HG03066 (cell line): ENCODE measurements around the gene RGS18.
"Not testable (repeated sequence)": the region's sequence is repeated elsewhere in the genome, so short reads cannot be mapped to it uniquely, and the experiment has no call there.

Source experiments
- ATAC-seq: cut with Tn5 transposase; IDR thresholded peaks from one replicate; pipeline ENCODE4 v1.9.1; 2021; ENCODE audit warnings: low read depth; ENCODE audit not compliant: unreplicated experiment

RGS18 gene

DNA sequence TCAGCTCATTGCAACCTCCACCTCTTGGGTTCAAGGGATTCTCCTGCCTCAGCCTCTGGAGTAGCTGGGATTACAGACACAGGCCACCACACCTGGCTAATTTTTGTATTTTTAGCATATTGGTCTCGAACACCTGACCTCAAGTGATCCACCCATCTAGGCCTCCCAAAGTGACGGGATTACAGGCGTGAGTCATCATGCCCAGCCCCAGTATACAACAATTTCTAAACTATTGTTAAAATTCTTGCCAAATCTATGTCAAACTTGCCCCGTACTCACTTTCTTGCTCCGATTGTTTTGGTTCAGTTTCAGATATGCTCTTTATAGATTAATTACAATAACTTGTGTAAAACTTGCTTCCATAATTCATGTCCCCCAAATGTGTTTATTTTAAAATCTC lies 4.1 kb downstream of the RGS18 start:
- no peak for ATAC-seq

DNA sequence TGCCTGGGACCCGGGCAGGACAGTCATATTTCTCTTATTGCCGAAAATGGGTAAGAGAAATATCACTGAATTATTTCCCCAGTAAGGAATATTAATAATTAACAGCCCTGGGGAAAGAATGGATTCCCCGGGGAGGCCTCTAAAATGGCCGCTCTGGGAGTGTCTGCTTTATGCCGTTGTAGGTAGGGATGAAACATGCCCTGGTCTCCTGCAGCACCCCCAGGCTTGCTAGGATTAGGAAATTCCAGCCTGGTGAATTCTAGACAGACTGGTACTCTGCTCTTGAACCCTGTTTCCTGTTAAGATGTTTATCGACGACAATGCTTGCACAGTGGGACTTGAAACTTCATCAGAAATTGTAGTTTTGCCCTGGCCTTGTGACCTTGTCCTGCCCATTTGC lies 6.7 kb downstream of the RGS18 start:
- ATAC-seq = not testable (repeated sequence)

DNA sequence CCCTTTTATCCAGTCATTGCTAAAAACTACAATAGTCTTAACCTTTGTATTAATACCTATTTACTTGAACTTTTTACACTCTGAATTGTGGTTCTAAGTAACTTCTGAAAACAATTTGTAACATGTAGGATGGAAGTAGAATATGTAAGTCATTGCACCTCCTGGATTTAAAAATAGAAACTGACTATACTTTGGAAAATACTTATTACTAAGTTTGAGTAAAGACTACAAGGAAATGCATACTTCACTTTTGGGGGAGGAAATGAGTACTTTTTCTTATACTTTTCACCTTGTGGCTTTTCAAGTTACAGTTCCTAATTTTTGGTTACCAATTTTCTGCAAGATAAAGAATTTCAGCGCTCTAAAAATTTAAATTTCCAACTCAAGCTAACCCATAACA lies 8.7 kb downstream of the RGS18 start:
- ATAC-seq = no peak

DNA sequence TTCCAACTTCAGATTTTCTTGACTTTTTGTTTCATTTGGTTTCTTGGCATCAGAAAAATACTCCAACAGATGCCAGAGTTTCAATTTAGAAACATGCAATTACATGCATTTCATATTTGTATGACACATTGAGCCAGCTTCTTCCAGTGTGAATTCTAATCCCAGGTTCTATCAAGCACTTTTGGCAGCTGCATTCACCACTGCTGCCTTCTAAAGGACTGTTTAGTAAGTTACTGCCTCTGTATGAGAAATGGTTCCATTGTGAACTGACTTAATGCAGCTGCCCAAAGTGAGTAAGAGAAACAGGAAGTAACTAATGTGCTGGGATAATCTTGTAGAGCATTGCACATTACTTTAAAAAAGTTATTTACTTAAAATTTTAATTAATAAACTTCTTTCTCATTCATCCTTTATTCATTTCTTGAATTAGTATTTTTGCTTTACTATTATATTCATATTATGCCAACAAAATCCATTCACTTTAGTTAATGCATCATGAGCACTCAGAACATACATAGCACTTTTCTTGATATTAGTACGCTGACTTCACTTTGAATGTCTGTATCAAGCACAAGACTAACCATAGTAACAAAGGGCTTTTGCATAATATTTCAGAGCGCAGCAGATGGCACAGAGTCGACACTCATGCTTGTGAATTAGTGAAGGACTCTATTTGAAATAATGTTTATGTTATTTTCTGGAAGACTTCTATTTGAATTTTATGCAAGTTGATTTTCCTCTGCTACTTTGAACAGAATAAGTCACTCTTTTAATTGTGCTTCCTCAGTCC lies 9.8 kb downstream of the RGS18 start:
- ATAC-seq = no peak

DNA sequence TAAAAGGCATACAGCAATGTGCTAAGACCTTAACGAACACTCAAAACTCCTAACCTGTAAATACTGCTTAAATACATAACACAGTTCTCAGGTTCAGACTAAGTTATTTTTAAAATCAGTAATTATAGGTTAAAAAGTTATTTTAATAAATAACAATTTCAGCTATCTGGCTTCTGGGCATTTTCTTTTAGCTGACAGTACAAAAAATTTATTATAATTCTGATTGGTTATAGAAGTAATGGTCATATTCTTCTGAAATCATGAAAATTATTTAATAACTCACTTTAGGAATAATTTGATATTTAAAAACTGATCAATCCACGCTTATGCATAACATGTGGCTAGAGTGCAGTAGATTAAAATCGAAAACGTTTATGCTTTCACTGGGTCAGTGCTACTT lies 10.7 kb downstream of the RGS18 start:
- no peak for ATAC-seq

DNA sequence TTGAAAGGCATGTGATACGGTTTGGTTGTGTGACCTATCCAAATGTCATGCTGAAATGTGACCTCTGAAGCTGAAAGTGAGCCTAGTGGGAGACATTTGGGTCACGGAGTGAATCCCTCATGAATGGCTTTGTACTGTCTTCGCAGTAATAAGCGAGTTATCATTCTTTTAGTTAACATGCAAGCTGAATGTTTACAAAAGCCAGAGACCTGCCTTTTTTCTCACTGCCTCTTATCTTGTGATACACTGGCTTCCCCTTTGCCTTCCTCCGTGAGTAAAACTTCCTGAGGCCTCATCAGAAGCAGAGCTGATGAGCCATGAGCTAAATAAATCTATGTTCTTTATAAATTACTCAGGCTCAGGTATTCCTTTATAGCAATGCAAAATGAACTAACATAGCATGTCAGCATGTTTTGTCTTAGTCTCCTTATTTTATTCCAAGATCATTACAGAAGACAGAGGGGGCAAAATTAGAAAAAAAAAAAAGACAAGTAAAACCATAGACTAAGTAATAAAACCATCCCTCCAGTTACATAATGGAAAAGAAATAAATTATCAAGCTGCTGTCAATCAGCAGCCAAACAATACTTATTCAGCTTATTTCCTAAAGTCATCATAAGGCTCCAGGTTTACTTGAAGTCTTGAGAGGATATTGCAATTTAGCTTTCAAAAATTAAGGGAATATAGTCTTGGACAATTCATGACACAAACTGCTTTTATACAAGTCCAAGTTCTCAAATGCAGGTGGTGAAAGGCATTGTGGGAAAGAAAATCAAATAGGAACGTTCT lies 12.1 kb downstream of the RGS18 start:
- no peak for ATAC-seq

DNA sequence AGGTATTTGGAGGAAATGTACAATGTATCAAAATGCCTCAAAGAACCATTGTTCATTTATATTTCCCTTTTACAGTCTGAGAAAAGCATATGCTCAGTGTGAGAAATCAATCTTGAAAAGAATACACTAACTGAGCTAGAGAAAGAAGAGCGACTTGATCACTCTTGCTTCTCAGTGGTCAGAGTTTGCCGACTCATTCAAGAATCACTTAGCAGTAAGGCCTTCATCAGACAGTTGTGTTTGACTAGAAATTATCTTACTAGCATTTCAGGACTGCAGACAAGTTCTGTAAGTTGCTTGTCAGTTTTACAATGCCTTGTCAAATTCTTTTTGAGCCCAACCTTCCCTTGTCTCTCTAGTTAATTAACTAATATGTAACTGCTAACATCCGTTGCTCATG lies 12.9 kb downstream of the RGS18 start:
- no peak for ATAC-seq

DNA sequence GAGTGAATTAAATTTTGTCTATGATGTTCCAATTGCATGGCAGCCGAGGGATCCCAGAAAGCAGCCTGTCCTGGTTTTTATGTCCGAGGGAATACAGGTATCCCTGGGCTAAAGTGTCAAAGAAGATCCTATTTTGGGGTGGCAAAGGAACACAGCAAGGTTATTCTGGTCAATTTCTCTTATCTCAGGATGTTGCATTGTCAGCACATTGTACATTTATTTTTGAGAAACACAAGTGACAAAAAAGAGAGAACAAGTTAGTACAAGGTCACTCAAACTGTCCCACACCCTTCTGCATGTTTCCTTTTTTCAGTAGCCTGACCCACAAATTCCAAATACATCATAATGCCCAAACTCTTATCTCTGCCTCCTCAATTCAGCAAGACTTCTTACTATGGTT lies 17.7 kb downstream of the RGS18 start:
- ATAC-seq = no peak

DNA sequence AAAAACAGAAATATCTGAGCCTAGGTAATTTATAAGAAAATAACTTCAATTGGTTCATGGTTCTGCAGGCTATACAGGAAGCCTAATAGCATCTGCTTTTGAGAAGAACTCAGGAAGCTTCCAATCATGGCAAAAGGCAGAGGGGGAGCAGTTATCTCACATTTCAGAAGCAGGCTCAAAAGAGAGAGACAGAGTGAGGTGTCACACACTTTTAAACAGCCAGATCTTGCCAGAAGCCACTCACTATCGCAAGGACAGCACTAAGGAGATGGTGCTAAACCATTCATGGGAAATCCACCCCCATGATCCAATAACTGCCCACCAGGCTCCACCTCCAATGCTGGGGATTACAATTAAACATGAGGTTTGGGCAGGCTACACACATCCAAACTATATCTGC lies 25.5 kb downstream of the RGS18 start:
- ATAC-seq = no peak

DNA sequence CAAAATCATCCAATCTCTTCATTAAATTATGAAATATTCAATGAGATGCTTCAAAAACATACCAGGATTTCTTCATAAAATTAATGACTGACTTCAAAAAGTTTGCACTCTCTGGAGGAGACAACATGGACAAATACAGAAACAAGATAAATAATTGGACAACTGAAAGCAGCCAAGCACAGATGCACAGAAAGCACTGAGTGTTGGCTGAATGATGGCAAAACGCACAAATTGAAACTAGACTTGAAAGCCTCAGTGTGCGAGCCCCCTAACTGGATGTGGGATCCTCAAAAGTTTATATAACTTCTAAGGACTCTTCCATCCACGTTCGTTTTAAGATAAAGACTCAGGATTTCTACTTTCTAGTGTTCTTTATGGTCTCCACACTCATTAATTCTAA lies 27.9 kb downstream of the RGS18 start:
- no peak for ATAC-seq

DNA sequence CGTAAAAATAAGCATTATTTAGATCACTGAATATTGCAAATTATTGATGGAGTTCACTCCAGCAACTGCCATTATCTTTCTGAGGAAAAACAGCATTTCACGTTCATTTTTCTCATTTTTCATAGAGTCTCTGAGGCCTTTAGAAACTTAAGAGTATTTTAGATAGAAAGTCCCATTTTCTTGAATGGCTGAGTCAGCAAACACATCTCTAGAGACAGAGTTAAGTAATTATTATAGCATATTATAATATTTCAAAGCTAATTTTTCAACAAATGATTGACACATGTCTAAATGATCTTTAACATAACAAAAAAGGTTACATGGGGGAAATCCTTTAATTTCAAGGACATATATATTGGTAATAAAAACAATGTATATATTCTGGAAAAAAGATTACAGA lies 31.8 kb downstream of the RGS18 start:
- no peak for ATAC-seq

DNA sequence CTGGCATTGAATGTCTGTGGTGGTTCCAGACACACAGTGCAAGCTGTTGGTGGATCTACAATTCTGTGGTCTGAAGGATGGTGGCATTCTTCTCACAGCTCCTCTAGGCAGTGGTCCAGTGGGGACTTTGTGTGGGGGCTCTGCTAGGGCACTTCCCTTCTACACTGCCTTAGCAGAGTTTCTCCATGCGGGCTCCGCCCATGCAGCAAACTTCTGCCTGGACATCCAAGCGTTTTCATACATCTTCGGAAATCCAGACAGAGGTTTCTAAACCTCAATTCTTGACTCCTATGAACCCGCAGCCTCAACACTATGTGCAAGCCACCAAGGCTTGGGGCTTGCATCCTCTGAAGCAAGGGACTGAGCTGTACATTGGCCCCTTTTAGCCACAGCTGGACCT lies 43.0 kb downstream of the RGS18 start:
- no peak for ATAC-seq

DNA sequence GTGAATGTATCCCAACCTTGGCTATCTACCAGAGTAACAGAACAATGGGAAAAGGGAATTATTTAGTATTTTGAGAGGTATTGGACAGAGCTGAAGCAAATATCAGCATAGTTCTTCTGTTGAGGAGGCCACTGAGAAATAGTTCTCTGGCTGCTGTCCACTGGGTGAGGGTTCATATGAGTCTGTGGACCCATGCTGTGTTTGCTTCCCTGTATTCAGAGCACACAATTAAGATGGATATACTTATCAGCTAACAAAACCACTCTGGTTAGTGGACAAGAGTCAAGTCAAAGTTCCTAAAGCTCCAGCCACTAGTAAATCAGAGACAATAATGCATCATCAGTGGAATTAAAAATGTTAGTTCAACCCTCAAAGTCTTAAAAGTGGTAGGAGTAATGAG lies 66.1 kb downstream of the RGS18 start:
- no peak for ATAC-seq

DNA sequence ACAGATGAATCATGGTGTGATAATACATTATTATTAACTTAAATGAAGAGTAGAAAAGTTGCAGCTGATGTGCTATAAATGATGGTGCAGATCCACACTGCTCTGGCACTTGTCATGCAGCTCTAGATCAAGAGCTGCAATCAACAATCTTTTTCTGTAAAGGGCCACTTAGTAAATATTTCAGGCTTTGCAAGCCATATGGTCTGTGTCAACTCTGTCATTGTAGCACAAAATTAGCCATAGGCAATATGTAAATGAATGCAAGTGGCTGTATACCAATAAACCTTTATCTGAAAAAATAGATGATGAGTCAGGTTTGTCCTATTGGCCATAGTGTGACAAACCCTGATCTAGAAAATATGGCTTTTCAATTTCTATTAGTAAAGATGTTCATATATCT lies 66.6 kb downstream of the RGS18 start:
- ATAC-seq = no peak

DNA sequence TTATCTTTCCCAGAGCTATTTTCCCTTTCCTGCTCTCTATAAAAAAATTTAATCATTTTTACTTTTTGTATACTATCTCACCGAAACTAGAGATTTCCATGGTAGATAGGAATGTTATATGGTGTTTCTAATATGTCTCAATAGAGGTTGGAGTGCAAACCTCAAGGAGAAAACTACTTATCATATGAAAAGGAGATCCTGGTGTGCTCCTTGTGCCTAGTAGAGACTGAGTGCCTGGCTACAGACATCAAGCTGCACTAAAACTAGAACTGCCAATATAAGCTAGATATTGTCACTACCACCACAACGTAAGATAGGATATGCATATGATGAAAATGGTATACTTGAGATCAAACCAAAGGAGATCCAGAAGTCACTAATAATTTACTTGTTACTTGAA lies 67.0 kb downstream of the RGS18 start:
- ATAC-seq = no peak

DNA sequence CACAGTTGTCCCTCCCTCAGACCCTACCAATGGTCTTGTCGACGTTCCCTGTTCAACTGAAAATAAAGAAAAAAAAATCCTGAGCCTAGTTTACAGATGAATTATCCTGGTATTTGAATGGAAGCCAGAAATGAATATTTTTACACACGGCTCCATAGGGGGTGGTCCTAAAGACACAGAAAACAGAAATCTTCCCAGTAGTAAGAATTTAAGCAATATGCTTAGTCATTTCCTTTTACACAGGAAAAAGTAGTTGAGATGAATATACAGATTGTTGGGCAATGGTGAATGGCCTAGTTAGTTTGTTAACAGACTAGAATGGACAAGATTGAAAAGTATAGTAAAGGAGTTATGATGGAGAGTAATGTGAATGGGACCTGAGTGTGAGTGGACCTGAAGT lies 67.4 kb downstream of the RGS18 start:
- ATAC-seq = no peak

DNA sequence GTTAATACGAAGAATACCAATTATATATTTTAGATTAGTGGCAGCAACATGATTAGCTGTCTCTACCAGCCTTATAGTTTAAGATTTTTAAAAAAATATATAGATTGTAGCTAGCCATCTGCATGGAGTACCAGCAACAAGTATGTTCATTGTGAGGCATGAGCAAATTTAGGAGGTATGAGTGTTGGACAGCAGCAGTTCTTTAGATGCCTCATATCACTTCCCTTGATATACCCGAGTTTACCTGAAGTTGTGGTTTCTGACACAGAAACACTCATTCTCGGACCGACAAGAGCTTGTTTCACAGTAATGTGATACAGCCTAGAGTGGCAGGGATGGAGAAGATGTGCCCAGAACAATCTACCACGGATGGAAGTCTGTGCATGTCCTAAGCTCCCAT lies 69.1 kb downstream of the RGS18 start:
- ATAC-seq = no peak

DNA sequence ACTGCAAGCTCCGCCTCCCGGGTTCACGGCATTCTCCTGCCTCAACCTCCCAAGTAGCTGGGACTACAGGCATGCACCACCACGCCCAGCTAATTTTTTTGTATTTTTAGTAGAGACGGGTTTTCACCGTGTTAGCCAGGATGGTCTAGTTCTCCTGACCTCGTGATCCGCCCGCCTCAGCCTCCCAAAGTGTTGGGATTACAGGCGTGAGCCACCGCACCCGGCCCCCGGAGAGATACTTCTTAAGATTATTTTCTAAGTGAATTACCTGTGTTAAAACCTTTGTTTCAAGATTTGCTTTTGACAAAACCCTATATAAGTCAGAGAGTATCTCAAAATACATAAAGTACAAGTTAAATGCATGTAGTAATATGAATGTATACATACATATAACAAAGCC lies 69.7 kb downstream of the RGS18 start:
- ATAC-seq = not testable (repeated sequence)

DNA sequence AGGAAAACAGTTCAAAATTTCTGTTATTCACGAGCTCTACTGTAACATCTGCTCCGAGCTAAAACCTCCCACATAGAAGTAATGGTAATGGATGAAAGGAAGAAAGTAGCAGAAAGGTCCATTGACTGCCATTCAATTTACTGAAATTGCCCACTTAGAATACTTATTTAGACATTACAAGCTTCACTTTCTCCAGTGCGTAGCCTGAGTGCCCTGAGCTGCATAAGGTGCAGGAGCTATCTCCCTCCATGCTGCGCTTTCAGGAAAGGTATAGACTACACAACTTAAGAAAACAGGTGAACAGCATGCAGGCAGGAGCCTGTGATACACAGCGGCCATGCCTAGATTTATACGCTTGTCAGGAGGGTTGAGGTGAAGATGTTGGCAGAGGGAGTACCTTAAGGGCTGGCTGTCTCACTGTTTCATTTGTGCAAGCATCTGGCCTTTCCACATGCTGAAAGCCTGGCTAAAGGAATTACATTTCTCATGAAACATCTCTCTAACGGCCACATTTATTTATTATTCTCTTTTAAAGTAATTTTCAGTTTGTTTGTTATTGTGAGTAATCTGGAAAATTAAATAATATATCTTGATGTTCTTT lies 74.7 kb downstream of the RGS18 start:
- no peak for ATAC-seq

DNA sequence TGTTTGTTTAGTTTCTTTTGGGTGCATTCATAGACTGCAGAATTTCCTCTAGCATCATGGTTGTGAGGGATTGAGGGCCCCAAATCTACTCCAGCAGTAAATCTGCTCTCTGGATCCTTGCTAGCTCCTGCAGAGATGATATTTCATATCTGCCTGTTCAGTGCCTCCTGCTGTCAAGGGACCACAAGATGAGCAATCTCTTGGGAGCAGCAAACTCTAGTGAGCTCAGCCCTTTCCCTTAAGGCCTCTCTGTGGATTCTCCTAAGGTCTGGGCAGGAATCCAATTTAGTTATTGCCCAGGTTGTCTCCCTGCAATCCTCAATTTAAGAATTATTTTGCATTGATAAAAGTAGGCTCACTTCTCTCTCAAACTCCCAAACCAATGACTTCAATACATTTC lies 76.9 kb downstream of the RGS18 start:
- ATAC-seq = no peak
